Measurements from ENCODE around the gene ELF4. TPM values are rescaled to one million over a fixed set of nuclear protein-coding genes. Genes with fewer than 3 reads are reported as not detected.

ELF4 gene
- total and polyA plus RNA-seq, 4 donors, result 1.9 to 6.6 (median 3.8) TPM

DNA sequence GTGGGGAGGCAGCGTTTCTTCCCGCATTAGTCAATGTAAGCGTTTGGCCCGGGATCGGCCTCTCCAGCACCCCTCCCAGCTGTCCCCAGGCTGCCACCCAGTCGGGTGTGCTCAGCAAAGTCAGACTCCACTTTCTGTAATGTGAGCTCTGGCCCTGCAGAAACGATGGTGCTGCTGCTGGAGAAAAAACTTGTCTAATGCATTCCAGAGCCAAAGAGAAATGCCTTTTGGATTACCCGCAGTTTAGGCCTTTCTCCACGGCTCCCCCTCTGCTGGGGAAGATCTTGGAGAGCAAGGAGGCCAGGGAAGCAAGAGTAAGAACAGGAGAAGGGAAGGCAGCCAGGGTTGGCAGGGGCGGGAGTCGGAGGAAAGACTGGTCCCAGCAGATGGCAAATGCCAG, 55.2 kb downstream of the ELF4 start:
- Histone ChIP-seq H3K9me3 (ENCODE audit: control insufficient read depth, insufficient read depth, low read length) (no peaks in the 10 kb centered on the region), H3K27ac (ENCODE audit: low read depth, low read length) (no peak overlapping the region), H3K4me1 (ENCODE audit: control insufficient read depth, insufficient read depth, low read length) (peaks cover 4% of the 10 kb centered on the region), H3K27me3 (ENCODE audit: control insufficient read depth, insufficient read depth, low read length) (no peaks in the 10 kb centered on the region), H3K4me3 (ENCODE audit: low read depth, low read length) (no peak overlapping the region), H3K36me3 (ENCODE audit: control insufficient read depth, insufficient read depth, low read length) (peaks cover 26% of the 10 kb centered on the region)
- no peak for DNase-seq (ENCODE audit: low read depth in 4 of 6, low spot score in 6 of 6)
- WGBS (ENCODE audit: insufficient coverage), result 60% methylated on average over 6 of the region's 11 CpGs

DNA sequence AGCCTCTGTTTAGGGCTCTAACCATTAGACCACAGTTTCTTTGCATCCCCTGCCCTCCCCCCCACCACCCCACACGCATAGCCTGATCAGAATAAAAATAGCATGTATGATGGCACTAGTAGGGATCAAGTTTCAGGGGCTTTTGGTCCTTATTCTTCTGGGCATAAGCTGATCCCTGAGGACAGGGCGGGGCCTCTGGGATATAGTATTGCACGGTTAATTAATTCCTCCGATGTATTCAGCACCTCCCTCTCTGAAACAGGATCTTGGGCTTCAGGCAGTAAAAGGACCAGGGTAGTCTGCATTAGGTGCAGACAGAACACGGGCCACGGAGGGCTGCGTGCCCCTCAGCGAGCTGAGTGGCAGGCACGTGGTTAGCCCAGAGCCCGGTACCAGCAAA, 57.1 kb downstream of the ELF4 start:
- no peak for DNase-seq (ENCODE audit: low read depth in 4 of 6, low spot score in 6 of 6)
- Histone ChIP-seq H3K27me3 (ENCODE audit: control insufficient read depth, insufficient read depth, low read length) (no peaks in the 10 kb centered on the region), H3K4me1 (ENCODE audit: control insufficient read depth, insufficient read depth, low read length) (no peaks in the 10 kb centered on the region), H3K36me3 (ENCODE audit: control insufficient read depth, insufficient read depth, low read length) (peaks cover 29% of the 10 kb centered on the region), H3K9me3 (ENCODE audit: control insufficient read depth, insufficient read depth, low read length) (no peaks in the 10 kb centered on the region), H3K4me3 (ENCODE audit: low read depth, low read length) (no peak overlapping the region), H3K27ac (ENCODE audit: low read depth, low read length) (no peak overlapping the region)
- 88% methylated on average over 8 of the region's 10 CpGs for WGBS (ENCODE audit: insufficient coverage)

DNA sequence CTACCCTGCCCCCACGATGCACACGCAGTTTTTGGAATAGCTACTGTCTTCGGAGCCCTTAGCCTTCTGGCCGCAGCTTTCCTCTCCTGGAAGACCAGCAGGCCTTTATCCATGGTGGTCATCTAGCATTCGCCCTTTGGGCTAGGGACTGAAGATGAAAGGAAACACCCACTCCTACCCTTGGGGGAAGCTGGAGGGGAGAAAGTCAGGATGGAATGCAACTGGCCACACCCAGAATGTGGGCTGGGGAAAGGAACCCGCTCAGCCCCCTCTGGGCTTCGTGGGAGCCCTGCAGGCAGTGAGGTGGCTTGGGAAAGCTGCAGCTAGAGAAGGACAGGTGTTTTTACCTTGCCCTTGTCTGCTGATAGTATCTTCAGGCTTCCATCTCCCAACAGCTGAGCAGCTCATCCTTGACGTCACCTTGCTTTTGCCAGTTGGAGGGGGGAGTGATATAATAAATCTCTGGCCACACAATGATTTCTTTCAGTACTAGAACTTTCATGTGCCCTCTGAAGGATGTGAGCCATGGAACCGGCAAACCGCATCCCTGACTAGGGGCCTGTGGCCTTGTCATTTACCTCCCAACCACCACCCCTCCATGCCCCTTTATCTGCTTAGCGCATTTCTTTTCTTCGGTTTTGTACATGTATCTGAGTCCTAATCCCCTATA, 59.0 kb downstream of the ELF4 start:
- Histone ChIP-seq H3K4me1 (ENCODE audit: control insufficient read depth, insufficient read depth, low read length) (no peaks in the 10 kb centered on the region), H3K27ac (ENCODE audit: low read depth, low read length) (no peak overlapping the region), H3K36me3 (ENCODE audit: control insufficient read depth, insufficient read depth, low read length) (peaks cover 34% of the 10 kb centered on the region), H3K9me3 (ENCODE audit: control insufficient read depth, insufficient read depth, low read length) (no peaks in the 10 kb centered on the region), H3K27me3 (ENCODE audit: control insufficient read depth, insufficient read depth, low read length) (no peaks in the 10 kb centered on the region), H3K4me3 (ENCODE audit: low read depth, low read length) (no peak overlapping the region)
- 87% methylated on average over 7 of the region's 12 CpGs for WGBS (ENCODE audit: insufficient coverage)
- no peak for DNase-seq (ENCODE audit: low read depth in 4 of 6, low spot score in 6 of 6)

DNA sequence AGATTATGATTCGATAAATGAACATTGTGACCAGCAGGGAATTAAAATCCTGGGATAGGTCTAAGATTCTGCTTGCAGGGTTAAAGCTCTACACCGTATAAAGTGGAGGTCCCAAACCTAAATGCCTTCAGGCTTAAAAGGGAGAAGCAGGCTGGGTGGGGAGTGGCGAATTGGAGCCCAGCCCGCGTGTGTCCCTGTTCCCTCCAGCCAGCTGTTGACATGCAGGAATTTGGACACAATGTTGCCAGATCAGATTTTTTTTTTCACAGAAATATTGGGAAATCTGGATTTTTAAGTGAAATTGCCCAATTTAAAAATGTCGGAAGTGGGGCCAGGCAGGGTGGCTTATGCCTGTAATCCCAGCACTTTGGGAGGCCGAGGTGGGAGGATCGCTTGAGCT, 60.5 kb downstream of the ELF4 start:
- H3K9me3 ChIP-seq (ENCODE audit: control insufficient read depth, insufficient read depth, low read length), result no peaks in the 10 kb centered on the region
- no peak overlapping the region for H3K27ac ChIP-seq (ENCODE audit: low read depth, low read length)
- 82% methylated on average over 7 of the region's 8 CpGs for WGBS (ENCODE audit: insufficient coverage)
- peaks cover 28% of the 10 kb centered on the region for H3K36me3 ChIP-seq (ENCODE audit: control insufficient read depth, insufficient read depth, low read length)
- no peaks in the 10 kb centered on the region for H3K4me1 ChIP-seq (ENCODE audit: control insufficient read depth, insufficient read depth, low read length)
- no peaks in the 10 kb centered on the region for H3K27me3 ChIP-seq (ENCODE audit: control insufficient read depth, insufficient read depth, low read length)
- no peak for DNase-seq (ENCODE audit: low read depth in 4 of 6, low spot score in 6 of 6)
- no peak overlapping the region for H3K4me3 ChIP-seq (ENCODE audit: low read depth, low read length)

DNA sequence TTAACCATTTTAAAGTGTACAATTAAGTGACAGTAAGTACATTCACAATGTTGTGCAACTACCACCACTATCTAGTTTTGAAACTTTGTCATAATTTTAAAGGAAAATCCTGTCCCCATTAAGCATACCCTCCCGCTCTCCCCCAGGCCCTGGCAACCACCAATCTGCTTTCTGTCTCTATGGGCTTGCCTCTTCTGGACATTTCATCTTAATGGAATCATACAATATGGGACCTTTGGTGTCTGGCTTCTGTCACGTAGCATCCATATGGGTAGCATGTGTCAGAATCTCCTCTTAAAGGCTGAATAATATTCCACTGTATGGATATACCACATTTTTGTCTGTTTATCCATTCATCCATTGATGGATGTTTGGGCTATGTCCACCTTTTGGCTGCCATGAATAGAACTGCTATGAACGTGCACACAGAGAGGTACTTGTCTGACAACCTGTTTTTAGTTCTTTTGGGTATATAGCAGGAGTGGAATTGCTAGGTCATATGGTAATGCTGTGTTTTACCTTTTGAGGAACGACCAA, 61.5 kb downstream of the ELF4 start:
- Histone ChIP-seq H3K4me3 (ENCODE audit: low read depth, low read length) (no peak overlapping the region), H3K27ac (ENCODE audit: low read depth, low read length) (no peak overlapping the region), H3K27me3 (ENCODE audit: control insufficient read depth, insufficient read depth, low read length) (no peaks in the 10 kb centered on the region), H3K36me3 (ENCODE audit: control insufficient read depth, insufficient read depth, low read length) (peaks cover 27% of the 10 kb centered on the region), H3K4me1 (ENCODE audit: control insufficient read depth, insufficient read depth, low read length) (no peaks in the 10 kb centered on the region), H3K9me3 (ENCODE audit: control insufficient read depth, insufficient read depth, low read length) (no peaks in the 10 kb centered on the region)
- DNase-seq (ENCODE audit: low read depth in 4 of 6, low spot score in 6 of 6), result no peak
- whole genome bisulfite sequencing (ENCODE audit: insufficient coverage), result no CpG with 5 or more reads among the region's 4 CpGs

DNA sequence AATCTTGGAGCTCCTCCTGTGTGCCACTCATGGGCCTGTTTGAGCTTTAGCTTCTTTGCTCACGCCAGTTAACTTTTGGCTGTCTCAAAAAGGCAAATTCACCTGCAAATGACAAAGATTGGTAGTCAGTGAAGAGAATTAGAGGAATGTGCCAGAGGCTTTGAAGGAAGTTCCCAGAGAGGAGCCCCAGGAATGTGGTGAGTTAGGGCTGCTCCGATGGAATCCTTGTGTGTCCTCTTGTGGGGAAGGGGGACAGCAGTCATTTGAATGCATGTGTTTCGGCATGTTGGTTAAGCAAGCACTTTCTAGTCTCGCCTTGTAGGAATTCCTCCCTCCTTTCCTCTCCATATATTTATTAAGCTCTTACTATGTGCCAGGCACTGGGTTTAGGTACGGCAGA, 62.9 kb downstream of the ELF4 start:
- Histone ChIP-seq H3K4me1 (ENCODE audit: control insufficient read depth, insufficient read depth, low read length) (no peaks in the 10 kb centered on the region), H3K36me3 (ENCODE audit: control insufficient read depth, insufficient read depth, low read length) (peaks cover 25% of the 10 kb centered on the region), H3K9me3 (ENCODE audit: control insufficient read depth, insufficient read depth, low read length) (no peaks in the 10 kb centered on the region), H3K27ac (ENCODE audit: low read depth, low read length) (no peak overlapping the region), H3K4me3 (ENCODE audit: low read depth, low read length) (no peak overlapping the region), H3K27me3 (ENCODE audit: control insufficient read depth, insufficient read depth, low read length) (no peaks in the 10 kb centered on the region)
- WGBS (ENCODE audit: insufficient coverage), result 90% methylated on average over 3 of the region's 5 CpGs
- DNase-seq (ENCODE audit: low read depth in 4 of 6, low spot score in 6 of 6), result no peak

DNA sequence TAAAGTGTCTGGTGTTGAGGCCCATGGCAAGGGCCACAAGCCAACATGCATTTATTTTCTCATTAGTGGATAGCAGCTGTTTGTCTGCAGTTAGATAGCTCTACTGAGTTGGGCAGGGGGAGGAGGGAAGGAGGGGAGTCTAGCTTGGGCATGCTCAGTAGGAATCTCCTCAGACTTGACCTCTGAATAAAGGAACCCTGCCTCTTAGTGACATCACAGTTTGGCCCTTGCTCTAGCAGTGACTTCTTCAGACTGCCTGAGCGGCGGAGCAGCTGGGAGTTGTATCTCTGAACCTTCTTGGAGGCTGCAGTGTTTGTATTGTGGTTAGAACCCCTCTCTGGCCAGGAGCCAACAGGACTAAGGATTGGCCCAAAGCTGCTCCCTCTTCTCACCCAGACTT, 70.5 kb downstream of the ELF4 start:
- H3K4me3 ChIP-seq (ENCODE audit: low read depth, low read length), result no peak overlapping the region
- no peak overlapping the region for H3K27ac ChIP-seq (ENCODE audit: low read depth, low read length)
- no peaks in the 10 kb centered on the region for H3K4me1 ChIP-seq (ENCODE audit: control insufficient read depth, insufficient read depth, low read length)
- H3K36me3 ChIP-seq (ENCODE audit: control insufficient read depth, insufficient read depth, low read length), result peaks cover 50% of the 10 kb centered on the region
- WGBS (ENCODE audit: insufficient coverage), result 83% methylated on average over 2 of the region's 2 CpGs
- H3K9me3 ChIP-seq (ENCODE audit: control insufficient read depth, insufficient read depth, low read length), result no peaks in the 10 kb centered on the region
- no peak for DNase-seq (ENCODE audit: low read depth in 4 of 6, low spot score in 6 of 6)
- no peaks in the 10 kb centered on the region for H3K27me3 ChIP-seq (ENCODE audit: control insufficient read depth, insufficient read depth, low read length)

DNA sequence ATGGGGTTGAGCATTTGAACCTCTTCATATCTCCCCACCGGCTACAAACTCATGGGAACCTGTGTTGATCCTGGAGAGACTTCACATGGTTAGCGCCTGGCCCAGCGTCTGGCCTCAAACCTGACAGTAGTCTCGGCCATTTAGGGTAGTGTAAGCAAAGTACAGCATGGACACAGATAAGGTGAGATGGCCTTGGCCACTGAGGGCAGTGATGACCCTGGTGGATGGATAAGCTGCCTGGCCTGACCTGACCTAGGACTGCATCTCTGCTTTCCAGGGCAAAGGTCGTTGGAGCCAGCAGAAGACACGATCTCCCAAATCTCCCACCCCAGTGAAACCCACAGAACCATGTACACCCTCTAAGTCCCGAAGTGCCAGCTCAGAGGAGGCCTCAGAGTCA, 76.1 kb downstream of the ELF4 start:
- H3K36me3 ChIP-seq (ENCODE audit: control insufficient read depth, insufficient read depth, low read length), result peaks cover 40% of the 10 kb centered on the region
- WGBS (ENCODE audit: insufficient coverage), result 71% methylated on average over 6 of the region's 7 CpGs

DNA sequence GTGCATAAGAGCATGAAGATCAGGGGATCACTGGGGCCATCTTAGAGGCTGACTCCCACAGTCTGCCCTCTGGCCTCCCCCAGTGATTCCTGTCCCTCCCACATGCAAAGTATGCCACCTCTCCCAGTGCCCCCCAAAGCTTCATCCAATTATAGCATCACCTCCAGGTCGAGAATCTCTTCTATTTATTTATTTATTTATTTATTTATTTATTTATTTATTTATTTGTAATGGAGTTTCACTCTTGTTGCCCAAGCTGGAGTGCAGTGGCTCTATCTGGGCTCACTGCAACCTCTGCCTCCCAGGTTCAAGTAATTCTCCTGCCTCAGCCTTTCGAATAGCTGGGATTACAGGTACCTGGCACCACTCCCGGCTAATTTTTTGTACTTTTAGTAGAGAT, 77.7 kb downstream of the ELF4 start:
- Histone ChIP-seq H3K36me3 (ENCODE audit: control insufficient read depth, insufficient read depth, low read length) (peaks cover 34% of the 10 kb centered on the region), H3K4me3 (ENCODE audit: low read depth, low read length) (no peak overlapping the region), H3K27me3 (ENCODE audit: control insufficient read depth, insufficient read depth, low read length) (no peaks in the 10 kb centered on the region), H3K9me3 (ENCODE audit: control insufficient read depth, insufficient read depth, low read length) (no peaks in the 10 kb centered on the region), H3K4me1 (ENCODE audit: control insufficient read depth, insufficient read depth, low read length) (peaks cover 14% of the 10 kb centered on the region), H3K27ac (ENCODE audit: low read depth, low read length) (no peak overlapping the region)
- 83% methylated on average over 1 of the region's 3 CpGs for WGBS (ENCODE audit: insufficient coverage)
- no peak for DNase-seq (ENCODE audit: low read depth in 4 of 6, low spot score in 6 of 6)

More for the DNA sequence above, 76.1 kb downstream of the ELF4 start:
- Histone ChIP-seq H3K27ac (ENCODE audit: low read depth, low read length) (no peak overlapping the region), H3K4me1 (ENCODE audit: control insufficient read depth, insufficient read depth, low read length) (peaks cover 14% of the 10 kb centered on the region), H3K27me3 (ENCODE audit: control insufficient read depth, insufficient read depth, low read length) (no peaks in the 10 kb centered on the region), H3K4me3 (ENCODE audit: low read depth, low read length) (no peak overlapping the region), H3K9me3 (ENCODE audit: control insufficient read depth, insufficient read depth, low read length) (no peaks in the 10 kb centered on the region)
- no peak for DNase-seq (ENCODE audit: low read depth in 4 of 6, low spot score in 6 of 6)

DNA sequence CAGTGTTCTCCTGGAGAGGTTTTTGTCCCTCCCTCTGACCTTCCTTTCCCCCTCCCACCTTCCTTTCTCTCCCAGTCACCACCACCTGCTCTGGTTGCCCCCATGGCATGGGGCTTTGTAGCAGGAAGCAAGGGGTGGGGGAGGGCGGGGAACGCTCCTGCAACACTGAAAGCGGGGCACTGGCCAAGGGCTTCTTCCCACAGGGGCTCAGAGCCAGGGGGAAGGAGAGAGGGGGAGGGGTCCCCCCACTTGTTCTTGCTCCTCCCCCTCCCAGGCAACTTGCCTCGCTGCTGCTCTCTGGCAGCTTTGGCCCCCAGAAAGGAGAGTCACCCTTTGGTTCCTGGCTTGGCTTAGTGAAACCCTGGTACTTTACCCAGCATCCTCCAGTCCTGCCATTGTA, 79.5 kb downstream of the ELF4 start:
- 33% methylated on average over 1 of the region's 4 CpGs for WGBS (ENCODE audit: insufficient coverage)
- H3K36me3 ChIP-seq (ENCODE audit: control insufficient read depth, insufficient read depth, low read length), result peaks cover 22% of the 10 kb centered on the region

More for the DNA sequence above, 79.5 kb downstream of the ELF4 start:
- Histone ChIP-seq H3K4me3 (ENCODE audit: low read depth, low read length) (no peak overlapping the region), H3K27me3 (ENCODE audit: control insufficient read depth, insufficient read depth, low read length) (no peaks in the 10 kb centered on the region), H3K9me3 (ENCODE audit: control insufficient read depth, insufficient read depth, low read length) (no peaks in the 10 kb centered on the region), H3K4me1 (ENCODE audit: control insufficient read depth, insufficient read depth, low read length) (peaks cover 14% of the 10 kb centered on the region), H3K27ac (ENCODE audit: low read depth, low read length) (no peak overlapping the region)
- peak in 3 of 6 donors; percentile 3 to 41 (median 15) for DNase-seq (ENCODE audit: low read depth in 4 of 6, low spot score in 6 of 6)

Data from spinal cord (tissue), 10 donors.